UCSD-AML1 (cell line): ENCODE data around the gene FRS2.

Experiments used
- DNase-seq: peaks from one replicate; lab custom pipeline; 2025; ENCODE audit not compliant: unreplicated experiment; lab: John Stamatoyannopoulos, UW

FRS2 gene

GRCh38 chr12:69524755-69525469 lies 54.7 kb downstream of the FRS2 start:
- no peak for DNase-seq

DNA sequence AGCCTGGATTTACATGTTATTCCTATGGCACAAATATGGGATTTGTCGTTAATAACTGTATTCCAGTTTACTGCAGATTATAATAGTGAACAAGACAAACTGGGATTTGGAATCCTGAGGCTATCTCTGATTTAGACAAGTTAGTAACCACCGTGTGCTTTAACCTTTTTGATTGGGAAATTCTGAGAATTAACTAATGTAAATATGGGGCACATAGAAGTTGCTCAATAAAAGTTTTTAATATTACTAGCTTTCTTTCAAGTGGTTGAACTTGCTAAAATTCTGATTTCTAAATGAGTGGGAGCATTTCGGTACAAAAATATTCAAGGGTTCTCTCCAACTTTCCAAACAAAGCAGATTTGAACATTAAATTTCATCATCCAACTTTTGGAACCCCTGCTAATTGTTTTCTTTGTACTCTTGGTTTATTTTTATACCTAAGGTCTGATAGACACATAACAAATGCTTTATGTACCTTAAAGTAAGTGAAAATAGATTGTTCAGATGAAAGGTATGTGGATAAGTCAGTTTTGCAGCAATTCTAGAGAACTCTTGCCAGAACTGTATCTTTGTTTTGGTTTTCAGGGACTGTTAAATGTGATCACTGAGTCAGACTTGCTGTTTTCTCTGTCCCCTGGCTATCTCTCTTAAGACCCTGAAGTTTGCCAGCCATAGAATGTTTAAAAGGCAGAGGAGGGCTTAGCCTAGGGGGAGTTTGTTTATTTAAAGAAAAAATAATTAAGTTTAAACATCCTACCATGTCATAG lies 57.5 kb downstream of the FRS2 start:
- no peak for DNase-seq

- no peak for DNase-seq
Measured at GRCh38 chr12:69529021-69529420, 58.8 kb downstream of the FRS2 start.

GRCh38 chr12:69533844-69534243 lies 63.7 kb downstream of the FRS2 start:
- no peak for DNase-seq

DNA sequence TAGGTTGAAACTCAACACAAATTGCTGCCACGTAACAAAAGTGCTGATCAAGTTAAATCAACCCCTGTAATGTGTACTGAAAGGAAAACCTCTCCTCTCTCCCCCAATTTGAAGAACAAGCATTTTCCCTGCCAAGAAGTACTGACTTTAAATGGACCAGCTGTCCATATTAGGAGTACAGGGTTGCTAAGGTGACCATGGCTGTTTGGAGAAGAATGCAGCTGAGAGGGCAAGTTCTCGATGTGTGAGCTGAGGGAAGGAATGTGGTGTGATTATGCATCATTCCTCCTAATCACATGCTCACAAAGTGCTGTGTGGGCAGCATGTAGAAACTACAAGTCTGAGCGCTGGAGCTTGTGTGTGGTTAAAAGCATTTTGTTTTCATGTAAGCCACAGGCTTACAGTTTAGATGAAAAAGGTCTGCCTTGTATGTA lies 64.2 kb downstream of the FRS2 start:
- no peak for DNase-seq

GRCh38 chr12:69540987-69541386 lies 70.8 kb downstream of the FRS2 start:
- DNase-seq, result no peak

- DNase-seq, result no peak
Measured at GRCh38 chr12:69544087-69544486, 73.9 kb downstream of the FRS2 start.

GRCh38 chr12:69545081-69545480 lies 74.9 kb downstream of the FRS2 start:
- DNase-seq, result no peak

DNA sequence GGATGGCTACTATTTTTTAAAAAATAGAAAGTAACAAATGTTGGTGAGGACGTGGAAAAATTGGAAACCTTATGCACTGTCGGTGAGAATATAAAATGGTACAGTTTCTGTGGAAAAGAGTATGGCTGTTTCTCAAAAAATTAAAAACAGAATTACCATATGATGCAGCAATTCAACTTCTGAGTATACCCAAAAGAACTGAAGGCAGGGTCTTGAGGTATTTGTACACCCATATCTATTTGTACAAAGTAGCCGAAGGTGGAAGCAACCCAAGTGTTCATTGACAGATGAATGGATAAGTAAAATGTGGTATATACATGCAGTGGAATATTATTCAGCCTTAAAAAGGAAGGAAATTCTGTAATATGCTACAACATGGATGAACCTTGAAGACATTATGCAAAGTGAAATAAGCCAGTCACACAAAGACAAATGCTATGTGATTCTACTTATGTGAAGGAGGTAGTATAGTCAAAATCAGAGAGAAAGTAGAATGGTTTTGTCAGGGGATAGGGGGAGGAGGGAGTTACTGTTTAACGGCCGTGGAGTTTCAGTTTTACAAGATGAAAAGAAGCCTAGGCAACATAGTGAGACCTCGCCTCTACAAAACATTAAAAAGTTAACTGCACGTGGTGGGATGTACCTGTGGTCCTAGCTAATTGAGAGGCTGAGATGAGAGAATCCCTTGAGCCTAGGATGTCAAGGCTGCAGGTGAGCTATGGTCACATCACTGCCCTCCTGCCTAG lies 76.7 kb downstream of the FRS2 start:
- DNase-seq, result no peak

- DNase-seq, result no peak
Measured at GRCh38 chr12:69548687-69549086, 78.5 kb downstream of the FRS2 start.

DNA sequence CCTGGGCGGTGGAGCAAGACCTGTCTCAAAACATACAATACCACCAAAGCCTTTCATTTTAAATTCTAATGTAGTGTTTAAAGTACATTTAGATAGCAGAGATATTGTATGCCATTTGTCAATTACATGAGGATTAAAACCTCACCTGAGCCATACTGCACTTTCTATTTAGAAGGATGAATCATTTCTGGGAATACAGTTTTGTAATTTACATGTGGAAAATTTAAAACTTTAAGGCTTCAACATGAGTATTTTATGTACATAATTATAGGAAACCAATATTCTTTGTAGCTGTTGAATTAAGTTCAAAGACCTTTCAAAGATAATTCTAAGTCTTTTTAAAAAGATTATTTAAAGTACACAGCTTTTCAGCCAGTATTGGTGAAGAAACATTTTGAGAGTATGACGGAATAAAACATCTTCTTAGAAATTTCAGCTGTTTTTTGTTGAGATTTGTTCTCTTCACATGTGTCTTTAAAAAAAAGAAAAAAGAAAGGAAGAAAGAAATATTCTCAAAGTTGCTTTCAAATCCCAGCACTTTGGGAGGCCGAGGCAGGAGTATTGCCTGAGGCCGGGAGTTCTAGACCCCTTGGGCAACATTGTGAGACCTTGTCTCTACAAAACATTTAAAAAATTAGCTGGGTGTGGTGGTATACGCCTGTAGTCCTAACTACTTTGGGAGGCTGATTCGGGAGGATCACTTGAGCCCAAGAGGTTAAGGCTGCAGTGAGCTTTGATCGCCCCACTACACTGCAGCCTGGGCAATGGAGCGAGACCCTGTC lies 80.6 kb downstream of the FRS2 start:
- DNase-seq, result no peak

DNA sequence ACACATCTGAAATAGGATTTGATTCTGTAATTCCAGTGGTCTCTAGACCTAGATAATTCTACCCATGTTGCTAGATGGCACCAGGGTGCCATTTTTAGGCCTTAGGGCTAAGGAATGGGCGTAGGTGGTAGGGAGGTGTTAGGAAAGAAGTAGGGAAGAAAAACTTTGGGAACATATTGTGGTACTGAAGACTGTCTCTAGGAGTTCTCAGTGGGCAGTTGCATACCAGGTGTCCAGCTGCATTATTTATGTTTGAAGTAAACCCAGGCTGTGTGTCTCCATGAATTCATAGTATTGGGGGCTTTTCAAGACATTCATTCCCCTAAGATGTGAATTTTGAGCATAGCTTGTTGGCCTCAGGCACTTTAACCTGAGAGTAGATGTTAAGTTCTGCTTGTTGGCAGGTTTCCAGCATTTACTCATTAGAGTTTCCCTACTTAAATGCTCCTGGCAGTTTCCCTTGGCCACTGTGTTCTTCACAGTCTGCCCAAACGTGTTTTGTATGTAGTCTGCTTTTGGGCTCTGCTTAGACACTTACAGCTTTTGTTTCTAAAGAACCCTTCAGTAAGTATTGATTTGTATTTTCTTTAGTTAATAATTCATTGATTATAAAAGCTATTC lies 83.5 kb downstream of the FRS2 start:
- DNase-seq, result no peak

GRCh38 chr12:69555461-69555860 lies 85.3 kb downstream of the FRS2 start:
- no peak for DNase-seq

DNA sequence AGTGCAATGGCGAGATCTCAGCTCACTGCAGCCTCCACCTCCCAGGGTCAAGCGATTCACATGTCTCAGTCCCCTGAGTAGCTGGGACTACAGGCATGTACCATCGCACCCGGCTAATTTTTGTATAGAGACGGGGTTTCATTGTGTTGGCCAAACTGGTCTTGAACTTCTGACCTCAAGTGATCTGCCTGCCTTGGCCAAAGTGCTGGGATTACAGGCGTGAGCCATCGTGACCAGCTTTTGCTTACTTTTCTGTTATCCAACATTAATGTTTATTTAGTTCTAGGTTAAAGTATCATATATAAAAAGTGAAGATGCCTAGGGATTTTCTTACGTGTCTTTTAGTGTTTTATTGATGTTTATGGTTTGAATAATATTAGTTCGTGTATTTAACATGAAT lies 86.2 kb downstream of the FRS2 start:
- no peak for DNase-seq

DNA sequence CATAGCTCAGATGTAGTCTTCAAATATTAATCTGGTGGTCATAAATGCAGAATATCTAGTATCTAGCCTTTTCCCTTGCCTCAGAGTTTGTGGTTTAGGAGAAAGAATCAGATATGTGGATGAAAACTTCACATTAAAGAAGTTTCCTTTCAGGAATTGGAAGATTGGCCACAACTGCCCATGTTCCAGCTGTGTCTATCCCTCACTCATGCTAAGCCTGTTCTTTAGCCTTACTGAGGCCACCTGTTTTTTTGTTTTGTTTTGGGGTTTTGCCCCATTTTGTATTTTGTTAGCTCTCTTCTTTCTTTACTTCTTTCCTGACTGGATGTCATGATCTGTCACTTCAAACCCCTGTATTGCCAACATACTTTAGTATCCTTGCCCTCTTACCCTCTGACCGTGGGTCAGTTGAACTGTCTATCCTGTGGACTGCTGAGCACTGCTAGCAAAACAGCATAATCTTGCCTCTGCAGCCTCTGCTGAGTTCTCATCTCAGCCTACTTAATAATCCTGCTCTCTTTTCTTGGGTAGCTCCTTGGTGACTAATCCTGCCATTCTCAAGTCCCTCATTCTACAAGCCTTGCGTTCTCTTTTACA lies 93.1 kb downstream of the FRS2 start:
- no peak for DNase-seq

DNA sequence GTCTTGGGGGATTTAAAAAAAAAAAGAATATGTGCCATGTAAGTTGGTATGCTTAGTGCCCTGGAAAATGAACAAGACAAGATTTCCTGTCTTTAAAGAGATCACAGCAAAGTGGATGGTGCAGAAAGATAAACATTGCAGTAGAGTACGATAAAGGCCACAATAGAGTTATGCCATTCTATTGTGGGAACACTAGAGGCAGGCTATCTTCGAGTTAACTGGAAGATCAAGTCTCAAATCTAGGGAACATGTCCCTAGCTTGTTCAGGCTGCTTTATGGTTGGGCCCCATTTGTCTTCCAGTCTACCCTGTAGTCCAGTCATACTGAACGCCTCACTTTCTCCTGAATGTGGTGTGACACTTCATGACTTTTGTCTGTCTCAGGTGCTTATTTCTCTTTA lies 96.4 kb downstream of the FRS2 start:
- DNase-seq, result no peak

DNA sequence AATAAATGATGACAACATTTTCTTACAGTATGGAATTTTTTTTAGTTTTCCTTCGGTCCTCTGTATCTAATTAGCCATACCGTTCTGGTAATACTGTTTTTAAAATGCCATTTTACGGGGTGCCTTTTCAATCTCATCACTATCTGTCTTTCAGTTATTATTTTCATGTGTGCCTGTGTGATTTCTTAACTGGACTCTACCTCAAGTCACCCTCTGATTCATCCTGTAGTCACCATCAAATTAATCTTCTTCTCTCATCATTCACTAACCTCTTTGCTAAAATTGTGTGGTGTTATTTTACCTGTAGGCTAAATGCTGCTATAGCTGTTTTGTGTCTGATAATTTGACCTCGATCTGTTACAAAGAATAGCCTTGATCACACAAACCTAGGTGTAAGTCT lies 99.0 kb downstream of the FRS2 start:
- DNase-seq, result no peak

- no peak for DNase-seq
Measured at GRCh38 chr12:69570000-69570516, 99.9 kb downstream of the FRS2 start.

GRCh38 chr12:69570545-69571399 lies 100.6 kb downstream of the FRS2 start:
- peak; percentile 15 for DNase-seq
